Thoracic aorta (tissue), 2 donors: ENCODE results near the gene FUCA1. TPM values are rescaled to one million over a fixed set of nuclear protein-coding genes. Genes with fewer than 3 reads are reported as not detected.

Experiments
- ATAC-seq: fragments of 150-250 bp; one replicate; pipeline ENCODE4 v1.8.0; 2017; ENCODE audit warnings: low read depth; ENCODE audit not compliant: insufficient number of reproducible peaks, low FRiP score
- DNase-seq: peaks from one replicate; pipeline ENCODE4 v3.0.0-alpha.2; 2020; ENCODE audit warnings: low spot score
- H3K27ac ChIP-seq, 2 donors: fragments of 200-600 bp; sonication (generic); 1 replicate in 1 of 2; 2 replicates in 1 of 2; pipeline ENCODE4 v1.5.1; 2016; ENCODE audit warnings: mild to moderate bottlenecking in 2 of 2, moderate library complexity in 2 of 2
- H3K27me3 ChIP-seq: fragments of 200-600 bp; sonication (generic); replicated peaks from 2 replicates; pipeline ENCODE4 v1.6.0; 2016; ENCODE audit warnings: mild to moderate bottlenecking; ENCODE audit not compliant: insufficient read depth
- H3K36me3 ChIP-seq: fragments of 200-600 bp; sonication (generic); one replicate; pipeline ENCODE4 v1.5.1; 2016
- H3K4me1 ChIP-seq, 2 donors: fragments of 200-600 bp; sonication (generic); 1 replicate in 1 of 2; 2 replicates in 1 of 2; pipeline versions ENCODE4 v1.5.1 to v1.6.0; 2016; ENCODE audit warnings: low read depth in 2 of 2, mild to moderate bottlenecking in 1 of 2; ENCODE audit not compliant: control insufficient read depth in 1 of 2
- H3K4me3 ChIP-seq: fragments of 200-600 bp; sonication (generic); 2 replicates; pipeline ENCODE4 v1.5.1; 2016; ENCODE audit warnings: mild to moderate bottlenecking
- H3K9me3 ChIP-seq: fragments of 200-600 bp; sonication (generic); 2 replicates; pipeline ENCODE4 v1.5.1; 2016
- CTCF ChIP-seq: fragments of 200-600 bp; sonication (generic); IDR thresholded peaks from one replicate; pipeline ENCODE4 v1.5.1; 2019; ENCODE audit warnings: antibody characterized with exemption
- total RNA-seq, 2 donors: library from RNA; depleted of rRNA; stranded (reverse); fragments of >200 nt; gene quantifications; one replicate each; pipeline versions ENCODE4 v1.1.0 to v1.2.3, GENCODE V29; 2016

Gene FUCA1
- total RNA-seq, 2 donors from 2014 or later = 30.5 to 70.8 TPM

- Histone ChIP-seq H3K27ac (no peak within 1 kb of the TSS), H3K36me3 (no peaks in the 10 kb centered on the region), H3K9me3 (no peaks in the 10 kb centered on the region), H3K27me3 (no peaks in the 10 kb centered on the region), H3K4me3 (no peak within 1 kb of the TSS), H3K4me1 (no peaks in the 10 kb centered on the region)
- ATAC-seq (no peak), DNase-seq (no peak)
- TF ChIP-seq CTCF = no peak
Observed at GRCh38 chr1:23913212-23913880, 45.3 kb upstream of the FUCA1 start, which contains the start of gene CNR2. Gene CNR2 (minus strand): TSS chr1:23913362. CDS start chr1:23875617, 37,745 bp downstream.

- TF ChIP-seq CTCF = no peak
- Histone ChIP-seq H3K27ac (no peak overlapping the region), H3K36me3 (no peaks in the 10 kb centered on the region), H3K4me3 (no peak overlapping the region), H3K27me3 (no peaks in the 10 kb centered on the region), H3K4me1 (no peaks in the 10 kb centered on the region), H3K9me3 (no peaks in the 10 kb centered on the region)
- DNase-seq = no peak
- ATAC-seq = no peak
Observed at GRCh38 chr1:23911921-23912320, 43.8 kb upstream of the FUCA1 start.

- Histone ChIP-seq H3K9me3 (no peaks in the 10 kb centered on the region), H3K27me3 (no peaks in the 10 kb centered on the region), H3K4me3 (no peak overlapping the region), H3K36me3 (no peaks in the 10 kb centered on the region), H3K27ac (no peak overlapping the region), H3K4me1 (no peaks in the 10 kb centered on the region)
- no peak for TF ChIP-seq CTCF
- DNase-seq (no peak), ATAC-seq (no peak)
Observed at GRCh38 chr1:23910553-23911246, 42.6 kb upstream of the FUCA1 start.

- no peaks in the 10 kb centered on the region for H3K36me3 ChIP-seq
- H3K27me3 ChIP-seq = no peaks in the 10 kb centered on the region
- no peak overlapping the region for H3K27ac ChIP-seq
- ATAC-seq (no peak), DNase-seq (no peak)
- H3K4me1 ChIP-seq = no peaks in the 10 kb centered on the region
- no peaks in the 10 kb centered on the region for H3K9me3 ChIP-seq
- no peak overlapping the region for H3K4me3 ChIP-seq
- no peak for TF ChIP-seq CTCF
Observed at GRCh38 chr1:23910144-23910543, 42.1 kb upstream of the FUCA1 start.

- DNase-seq = no peak
- no peak for TF ChIP-seq CTCF
- Histone ChIP-seq H3K4me3 (no peak overlapping the region), H3K4me1 (no peaks in the 10 kb centered on the region), H3K27ac (no peak overlapping the region), H3K9me3 (no peaks in the 10 kb centered on the region), H3K27me3 (no peaks in the 10 kb centered on the region), H3K36me3 (no peaks in the 10 kb centered on the region)
- no peak for ATAC-seq
Observed at GRCh38 chr1:23909412-23909811, 41.3 kb upstream of the FUCA1 start.
